Measurements from ENCODE around the gene DOCK7.

DNA sequence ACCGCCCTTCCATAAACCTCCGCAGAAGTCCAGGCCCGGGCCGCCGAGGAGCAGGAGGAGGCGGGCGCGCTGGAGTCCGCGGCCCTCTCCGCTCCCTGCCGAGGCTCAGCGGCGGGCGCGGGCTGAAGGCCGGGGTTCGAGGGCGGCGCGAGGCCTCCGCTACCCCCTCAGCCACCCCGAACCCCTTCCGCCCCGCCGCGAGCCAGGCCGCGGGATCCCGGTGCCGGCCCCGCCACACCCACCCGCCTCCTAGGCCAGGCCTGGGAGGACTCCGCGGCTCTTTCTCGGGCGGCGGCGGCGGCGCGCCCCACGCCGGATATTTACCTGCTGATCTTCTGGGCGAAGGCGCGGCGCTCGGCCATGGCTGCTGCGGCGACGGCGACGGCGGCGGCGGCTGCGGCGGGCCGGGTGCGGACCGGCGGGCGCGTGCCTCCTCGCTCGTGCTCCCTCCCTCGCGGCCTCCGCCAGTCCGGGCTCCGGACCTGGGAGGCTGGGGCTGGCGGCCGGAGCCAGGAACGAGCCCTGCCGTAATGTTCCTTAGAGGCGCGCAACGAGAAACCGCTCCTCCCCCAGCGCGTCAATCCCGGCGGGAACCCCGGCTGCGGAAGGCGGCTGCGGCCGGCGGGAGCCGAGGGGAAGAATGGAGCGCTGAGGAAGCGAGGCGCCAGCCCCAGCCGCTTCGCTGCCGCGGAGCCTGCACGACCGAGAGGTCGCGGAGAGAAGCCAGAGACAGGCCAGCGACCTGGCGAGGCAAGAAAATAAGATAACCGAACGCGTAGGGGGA, at the start of gene DOCK7:
- TF ChIP-seq EZH2phosphoT487 (IDR thresholded peaks at IDR 0.05; ENCODE audit: low read length) (no peak), EZH2 (optimal IDR thresholded peaks at IDR 0.05; ENCODE audit: low read depth, low read length) (no peak)
- TF ChIP-seq, protein P1, sequence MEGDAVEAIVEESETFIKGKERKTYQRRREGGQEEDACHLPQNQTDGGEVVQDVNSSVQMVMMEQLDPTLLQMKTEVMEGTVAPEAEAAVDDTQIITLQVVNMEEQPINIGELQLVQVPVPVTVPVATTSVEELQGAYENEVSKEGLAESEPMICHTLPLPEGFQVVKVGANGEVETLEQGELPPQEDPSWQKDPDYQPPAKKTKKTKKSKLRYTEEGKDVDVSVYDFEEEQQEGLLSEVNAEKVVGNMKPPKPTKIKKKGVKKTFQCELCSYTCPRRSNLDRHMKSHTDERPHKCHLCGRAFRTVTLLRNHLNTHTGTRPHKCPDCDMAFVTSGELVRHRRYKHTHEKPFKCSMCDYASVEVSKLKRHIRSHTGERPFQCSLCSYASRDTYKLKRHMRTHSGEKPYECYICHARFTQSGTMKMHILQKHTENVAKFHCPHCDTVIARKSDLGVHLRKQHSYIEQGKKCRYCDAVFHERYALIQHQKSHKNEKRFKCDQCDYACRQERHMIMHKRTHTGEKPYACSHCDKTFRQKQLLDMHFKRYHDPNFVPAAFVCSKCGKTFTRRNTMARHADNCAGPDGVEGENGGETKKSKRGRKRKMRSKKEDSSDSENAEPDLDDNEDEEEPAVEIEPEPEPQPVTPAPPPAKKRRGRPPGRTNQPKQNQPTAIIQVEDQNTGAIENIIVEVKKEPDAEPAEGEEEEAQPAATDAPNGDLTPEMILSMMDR (IDR thresholded peaks at IDR 0.05; ENCODE audit: low read length) = no peak
